ENCODE results near the gene ASPG.

Gene ASPG

DNA sequence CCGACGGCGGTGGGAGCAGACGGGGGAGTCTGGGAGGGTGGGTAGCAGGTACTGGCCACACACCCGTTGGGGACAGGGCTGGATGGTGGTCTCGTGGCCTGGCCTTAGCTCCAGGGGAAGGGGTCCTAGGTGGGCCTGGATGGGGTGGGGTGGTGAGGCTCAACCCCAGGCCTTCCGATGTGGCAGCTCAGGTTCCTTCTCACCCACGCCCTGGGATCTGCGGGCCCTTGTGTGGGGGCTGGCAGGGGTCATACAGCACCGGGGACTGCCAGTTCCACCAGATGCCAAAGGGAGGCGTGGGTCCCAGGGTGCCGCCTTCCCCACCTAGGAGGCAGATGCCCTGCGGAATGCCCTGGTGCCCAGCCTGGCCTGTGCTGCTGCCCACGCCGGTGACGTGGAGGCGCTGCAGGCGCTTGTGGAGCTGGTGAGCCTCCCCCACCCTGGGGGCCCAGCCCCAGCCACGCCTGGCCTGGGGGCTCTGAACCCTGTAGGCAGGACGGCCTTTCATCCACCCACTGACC, 21.0 kb downstream of the ASPG start:
- no peak for DNase-seq

DNA sequence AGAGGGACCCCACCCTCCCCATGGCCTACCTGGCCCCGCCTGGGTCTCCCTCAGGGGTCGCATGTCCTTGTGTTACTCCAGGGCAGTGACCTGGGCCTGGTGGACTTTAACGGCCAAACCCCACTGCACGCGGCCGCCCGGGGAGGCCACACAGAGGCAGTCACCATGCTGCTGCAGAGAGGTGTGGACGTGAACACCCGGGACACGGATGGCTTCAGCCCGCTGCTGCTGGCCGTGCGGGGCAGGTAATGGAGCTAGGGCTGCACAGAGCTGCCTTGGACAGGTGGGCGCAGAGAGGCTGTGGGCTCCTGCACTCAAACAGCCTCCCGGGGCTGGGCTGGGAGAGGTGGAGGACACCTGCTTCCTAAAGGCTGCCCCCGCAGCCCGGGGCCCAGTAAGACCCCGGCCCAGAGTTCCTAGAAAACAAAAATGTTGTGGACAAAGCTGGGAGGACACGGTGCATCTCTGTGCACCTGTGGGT, 21.6 kb downstream of the ASPG start:
- no peak for DNase-seq

DNA sequence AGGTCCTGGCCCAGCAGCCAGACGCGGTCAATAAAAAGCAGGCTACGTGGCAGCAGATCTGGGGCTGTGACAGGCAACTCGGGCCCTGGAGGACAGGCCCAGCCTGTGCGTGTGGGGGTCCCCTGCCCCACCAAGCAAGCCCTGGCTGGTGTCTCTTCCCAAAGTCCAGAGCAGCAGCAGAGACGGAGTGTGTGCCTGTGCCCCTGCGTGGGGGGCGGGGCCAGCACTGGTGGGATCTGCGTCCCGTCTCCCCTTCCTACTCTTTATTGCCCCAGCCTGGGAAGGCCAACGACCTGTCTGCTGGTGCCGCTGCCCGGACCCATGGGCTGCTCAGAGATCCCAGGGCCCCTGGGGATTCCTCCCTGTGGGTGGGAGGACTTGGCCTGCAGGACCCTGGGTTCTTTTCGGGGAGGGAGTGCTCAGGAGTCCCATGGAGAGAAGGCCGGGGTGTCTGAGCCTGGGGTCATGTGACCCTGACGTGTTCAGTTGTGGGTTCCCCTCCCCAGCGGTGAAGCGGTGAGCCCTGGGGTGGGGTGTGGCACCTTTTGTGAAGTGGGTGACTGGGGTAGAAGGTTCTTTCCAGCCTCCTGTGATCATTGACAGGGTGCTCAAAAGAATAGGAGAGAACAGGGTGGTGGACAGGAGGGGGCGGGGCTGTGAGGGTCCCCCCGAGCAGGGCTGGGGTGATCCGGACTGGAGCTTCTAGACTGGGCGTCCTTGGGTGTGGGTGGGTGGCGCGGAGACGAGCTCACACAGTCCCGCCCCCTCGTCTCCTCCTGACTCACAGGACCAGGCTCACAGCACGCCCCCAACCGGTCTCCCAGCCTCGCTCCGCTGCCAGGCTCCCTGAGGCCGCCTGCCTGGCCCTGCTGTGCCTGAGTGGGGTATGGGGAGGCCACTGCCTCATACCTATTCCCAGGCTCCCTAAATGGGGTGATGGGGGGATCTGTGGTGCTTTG, 22.4 kb downstream of the ASPG start:
- DNase-seq = no peak

DNA sequence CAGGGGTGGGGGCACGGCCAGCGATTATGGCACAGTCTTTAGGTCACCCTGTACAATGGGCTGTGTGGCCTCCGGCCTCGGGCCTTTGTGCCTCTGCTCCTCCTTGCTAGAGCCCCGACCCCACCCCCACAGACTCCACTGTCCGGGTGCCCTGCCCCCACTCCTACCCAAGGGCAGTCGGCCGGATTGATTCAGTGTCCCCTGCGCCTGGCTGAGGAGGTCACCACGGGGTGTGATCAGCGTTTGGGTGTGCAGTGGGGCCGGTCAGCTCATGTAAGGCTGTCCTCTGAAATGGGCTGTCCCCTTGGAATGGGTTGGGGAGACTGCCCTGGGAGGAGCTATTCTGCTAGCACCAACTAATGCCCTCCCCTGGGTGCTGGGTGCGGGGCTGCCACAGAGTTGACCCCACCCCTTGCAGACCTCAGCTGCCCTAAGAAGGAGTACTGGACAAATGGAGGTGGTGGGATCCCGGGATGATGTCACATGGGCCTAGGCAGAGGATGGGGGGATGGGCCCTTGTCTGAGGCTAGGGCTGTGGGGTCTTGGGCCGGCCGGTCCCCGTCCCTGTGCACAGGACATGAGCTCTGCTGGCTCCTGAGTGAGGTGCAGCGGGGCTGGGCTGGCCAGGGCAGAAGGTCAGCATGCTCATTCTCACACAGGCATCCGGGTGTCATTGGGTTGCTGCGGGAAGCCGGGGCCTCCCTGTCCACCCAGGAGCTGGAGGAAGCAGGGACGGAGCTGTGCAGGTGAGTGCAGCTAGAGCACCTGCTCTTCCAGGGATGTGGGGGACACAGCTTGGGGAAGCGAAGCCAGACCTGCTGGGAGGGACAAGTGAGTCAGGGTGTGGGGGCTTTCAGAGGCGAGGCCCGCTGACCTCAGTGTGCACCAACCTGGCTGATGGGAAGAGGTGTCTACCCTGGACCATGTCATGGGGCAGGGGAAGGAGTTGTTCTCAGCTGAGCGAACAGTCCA, 23.4 kb downstream of the ASPG start:
- no peak for DNase-seq

DNA sequence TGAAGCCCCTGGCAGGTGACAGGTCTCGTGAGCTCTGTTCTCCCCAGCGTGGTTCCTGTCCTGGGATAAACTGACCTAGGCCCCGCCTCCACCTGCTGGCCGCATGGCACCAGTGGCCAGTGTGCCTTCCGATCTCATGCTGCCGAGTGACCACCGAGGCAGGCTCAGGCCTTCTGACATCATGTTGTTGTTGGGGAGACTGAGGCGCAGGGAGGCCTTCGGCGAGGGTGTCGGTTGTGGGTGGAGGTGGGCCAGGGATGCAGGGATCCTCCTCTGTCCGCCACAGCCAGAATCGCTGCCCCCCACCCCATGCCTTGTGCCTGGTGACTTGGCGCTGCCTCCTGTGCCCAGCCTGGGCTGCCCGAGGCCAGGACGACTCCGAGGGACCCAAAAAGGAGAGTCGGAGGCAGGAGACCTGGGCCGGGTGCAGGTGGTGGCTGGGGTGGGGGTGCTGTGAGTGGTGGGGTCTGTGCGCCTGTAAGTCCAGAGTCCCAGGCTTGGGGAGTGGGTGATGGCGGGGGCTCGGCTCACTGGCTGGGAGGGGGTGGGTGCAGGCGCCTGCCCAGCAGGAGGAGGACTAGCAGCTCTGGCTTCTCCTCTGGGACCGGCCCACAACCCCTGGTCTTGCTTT, 24.3 kb downstream of the ASPG start:
- no peak for DNase-seq

DNA sequence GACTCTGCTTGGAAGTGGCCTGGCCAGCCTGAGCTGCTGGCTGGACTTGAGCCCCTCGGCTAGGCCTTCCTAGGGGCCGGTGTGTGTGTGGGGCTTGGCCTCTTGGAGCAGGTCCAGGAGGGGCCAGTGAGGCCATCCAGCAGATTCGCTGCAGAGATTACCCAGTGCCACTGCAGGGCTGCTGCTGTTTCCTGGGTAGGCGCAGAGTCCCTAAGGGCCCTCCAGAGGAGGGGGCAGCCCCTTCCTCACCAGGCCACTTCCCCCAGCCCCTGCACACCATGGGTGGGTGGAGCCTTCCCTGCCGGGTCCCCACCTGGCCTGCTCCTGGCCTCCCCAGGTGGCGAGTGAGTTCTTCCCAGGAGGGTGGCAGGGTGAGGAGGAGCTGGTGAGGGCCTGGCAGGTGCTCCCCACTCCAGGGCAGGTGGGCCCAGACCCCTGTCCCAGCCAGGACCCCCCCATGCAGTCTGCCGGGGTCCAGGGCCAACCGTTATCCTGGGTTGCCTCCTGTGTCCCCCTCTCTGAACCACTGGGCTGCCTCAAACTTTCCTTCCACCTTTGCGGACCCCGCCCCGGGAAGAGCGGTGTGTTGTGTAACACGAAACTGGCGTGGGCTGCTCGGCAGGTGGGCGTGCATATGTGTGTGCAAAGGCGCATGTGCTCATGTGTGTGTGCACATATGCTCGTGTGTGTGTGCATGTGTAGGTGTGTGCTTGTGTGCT, 25.1 kb downstream of the ASPG start:
- no peak for DNase-seq

DNA sequence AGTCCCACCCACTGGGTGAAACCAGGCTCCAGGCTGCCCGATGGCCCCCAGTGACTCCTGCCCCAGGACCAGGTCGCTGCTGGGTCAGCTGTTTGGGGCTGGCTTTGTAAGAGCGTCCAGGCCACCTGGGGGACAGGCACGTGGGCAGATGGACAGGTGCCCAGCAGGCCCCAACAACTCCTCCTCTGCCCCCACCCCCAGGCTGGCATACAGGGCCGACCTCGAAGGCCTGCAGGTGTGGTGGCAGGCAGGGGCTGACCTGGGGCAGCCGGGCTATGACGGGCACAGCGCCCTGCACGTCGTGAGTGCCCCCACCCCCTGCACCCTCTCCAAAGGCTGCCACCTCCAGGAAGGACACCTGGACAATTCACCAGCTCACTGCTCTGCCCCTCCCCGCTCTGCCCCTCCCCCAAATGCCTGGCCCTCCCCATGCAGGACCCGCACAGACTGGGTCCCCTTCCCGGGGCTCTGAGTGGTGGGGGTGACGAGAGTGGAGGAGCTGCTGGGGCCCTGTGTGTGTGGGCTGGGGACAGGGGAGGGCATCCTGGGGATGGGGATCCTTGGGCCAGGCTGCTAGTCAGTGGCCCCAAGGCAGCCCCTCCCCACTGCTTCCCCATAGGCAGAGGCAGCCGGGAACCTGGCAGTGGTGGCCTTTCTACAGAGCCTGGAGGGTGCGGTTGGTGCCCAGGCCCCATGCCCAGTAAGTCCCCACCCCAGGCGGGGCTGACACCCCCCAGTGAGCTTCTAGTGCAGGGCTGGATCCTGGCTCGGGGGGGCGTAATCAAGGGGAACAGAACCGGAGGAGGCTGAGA, 26.0 kb downstream of the ASPG start:
- DNase-seq = no peak

DNA sequence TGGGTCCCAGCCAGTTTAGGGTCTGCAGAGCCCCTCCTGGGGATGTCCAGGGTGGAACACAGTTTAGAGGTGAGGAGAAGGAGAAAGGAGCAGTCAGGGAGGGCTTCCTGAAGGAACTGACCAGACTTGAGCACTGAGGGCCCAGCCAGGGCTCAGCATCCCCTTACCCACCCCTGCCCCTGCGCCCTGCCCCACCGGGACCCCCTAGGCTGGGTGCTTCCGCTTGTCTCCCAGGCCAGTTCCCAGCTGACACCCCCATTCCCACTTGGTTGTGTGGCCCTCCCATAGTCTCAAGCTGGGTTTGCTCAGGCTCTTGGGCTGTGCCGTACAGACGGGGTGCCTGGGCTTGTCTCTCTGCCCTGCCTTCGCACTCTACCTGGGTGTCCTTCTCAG, 26.6 kb downstream of the ASPG start:
- DNase-seq = no peak

DNA sequence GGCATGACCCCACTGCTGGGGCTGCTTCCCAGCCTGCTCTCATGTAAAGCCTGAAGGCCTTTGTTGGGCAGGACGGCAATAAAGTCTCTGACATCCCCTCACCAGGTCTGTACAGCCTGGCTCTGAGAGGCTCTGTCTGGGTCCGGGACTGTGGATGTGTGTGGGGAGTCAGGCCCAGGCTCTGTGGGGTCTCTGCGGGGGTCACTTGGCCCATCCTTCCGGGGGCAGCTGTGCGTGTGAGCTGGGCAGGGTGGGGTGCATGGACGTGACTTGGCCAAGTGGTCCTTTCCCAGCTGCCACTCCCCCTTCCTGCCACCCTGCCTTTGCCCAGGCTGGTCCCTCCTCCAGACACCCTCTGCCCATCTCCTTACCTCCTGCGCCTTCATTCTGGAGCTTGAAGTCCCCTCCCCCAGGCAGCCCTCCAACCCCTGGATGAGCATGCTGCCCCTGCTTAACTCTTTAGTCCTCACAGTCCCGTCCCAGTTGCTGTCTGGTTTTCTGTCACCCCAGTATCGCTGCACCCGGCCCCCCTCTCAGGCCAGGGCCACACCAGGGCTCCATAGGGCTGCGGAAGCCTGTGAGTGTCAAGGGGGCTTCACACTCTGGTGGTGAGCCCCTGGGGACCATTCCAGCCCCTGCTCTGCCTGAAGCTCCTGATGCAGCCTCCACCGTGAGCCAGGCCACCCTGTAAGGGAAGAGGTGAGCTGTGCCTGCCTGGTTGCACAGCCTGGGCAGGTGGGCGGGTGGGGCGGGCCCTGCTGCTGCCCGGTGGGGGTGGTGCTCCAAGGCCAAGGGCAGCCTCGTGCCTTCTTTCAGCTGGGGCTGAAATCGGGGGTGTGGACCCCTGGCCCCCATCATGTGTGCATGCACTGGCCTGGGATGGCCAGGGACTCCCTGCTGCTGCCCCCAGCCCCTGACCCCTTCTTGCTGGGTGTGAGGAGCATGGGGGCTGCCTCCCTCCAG, 27.4 kb downstream of the ASPG start:
- DNase-seq = no peak

DNA sequence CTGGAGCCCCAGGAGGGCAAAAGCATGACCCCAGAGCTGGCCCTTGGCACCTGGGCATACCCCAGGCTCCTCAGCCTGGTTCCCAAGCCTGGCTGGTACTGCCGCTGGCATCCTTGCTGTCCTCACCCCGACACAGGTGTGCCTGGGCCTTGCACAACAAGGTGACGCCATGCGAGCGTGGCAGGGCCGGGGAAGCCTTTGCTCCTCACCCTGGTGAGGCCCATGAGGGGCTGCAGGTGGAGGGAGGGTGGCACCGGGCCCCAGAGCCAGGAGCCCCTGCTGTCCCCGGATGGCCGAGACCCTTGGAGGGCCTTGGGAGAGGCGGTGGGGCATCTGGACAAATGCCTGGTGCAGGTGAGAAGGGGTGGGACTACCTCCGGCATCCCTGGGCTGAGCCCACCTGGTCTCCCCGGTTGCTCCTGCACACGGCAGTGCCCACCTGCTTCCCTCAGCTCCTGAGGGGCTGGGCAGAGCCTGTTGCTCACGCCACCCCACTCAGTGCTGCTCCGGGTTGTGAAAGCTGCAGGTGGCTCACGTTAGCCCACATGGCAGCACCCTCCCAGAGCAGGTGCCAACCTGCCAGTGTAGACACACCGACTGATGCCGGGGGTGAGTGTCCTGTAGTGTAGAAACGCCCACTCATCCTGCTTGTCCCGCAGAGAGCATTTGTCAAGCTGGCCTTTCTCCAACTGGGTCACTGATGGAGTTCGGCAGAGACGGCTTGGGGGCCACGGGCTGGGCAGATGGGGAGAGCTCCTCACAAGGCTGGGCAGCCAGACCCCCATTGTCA, 28.3 kb downstream of the ASPG start:
- DNase-seq = no peak

DNA sequence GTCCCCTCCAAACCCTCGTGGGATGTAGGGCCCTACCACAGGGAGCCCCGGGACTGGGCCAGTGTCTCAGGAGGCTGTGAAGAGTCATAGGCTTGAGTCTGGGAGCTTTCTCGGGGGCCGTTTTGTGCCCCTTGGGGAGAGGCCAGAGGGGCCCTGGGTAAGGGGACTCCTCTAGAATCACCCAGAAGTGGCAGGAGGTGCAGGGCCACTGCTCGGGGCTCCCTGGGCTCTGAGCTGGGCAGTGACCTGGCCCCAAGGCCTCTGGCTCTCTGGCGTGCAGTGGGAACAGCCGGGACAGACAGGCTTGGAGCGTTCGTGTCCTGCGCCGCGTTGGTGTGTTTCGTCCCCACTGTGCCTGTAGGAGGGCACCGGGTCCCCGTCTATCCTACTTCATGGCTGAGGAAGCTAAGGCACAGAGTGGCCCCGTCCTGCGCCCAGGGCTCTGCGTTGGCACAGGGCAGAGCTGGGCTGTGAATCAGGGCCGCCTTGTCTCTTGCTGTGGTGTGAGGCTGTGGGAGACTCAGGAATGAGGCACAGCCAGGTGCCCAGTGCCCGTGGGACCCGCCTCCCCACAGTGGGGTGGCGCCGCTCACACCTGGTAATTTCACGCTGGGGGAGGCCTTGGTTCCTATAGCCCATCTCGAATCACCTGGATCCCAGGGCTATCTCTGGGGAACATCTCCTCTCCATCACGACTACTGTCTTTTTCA, 29.1 kb downstream of the ASPG start:
- no peak for DNase-seq

DNA sequence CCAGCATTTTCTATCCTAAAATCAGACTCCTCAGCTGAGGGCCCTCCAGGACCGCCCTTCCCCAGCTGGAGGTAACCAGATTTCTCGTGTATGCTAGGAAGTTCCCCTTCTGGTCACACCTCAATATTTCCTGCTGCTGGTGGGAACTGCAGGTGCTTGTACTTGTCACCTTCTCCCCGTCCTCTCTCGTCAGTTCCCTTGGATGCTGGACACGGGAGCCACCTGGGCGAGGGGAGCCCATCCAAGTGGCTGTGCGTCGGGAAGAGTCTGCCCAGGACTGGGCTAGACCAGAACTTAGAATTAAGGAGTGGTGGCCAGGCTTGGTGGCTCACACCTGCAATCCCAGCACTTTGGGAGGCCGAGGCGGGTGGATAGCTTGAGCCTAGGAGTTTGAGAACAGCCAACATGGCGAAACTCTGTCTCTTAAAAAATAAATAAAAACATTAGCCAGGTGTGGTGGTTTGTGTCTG, 29.7 kb downstream of the ASPG start:
- DNase-seq = no peak

DNA sequence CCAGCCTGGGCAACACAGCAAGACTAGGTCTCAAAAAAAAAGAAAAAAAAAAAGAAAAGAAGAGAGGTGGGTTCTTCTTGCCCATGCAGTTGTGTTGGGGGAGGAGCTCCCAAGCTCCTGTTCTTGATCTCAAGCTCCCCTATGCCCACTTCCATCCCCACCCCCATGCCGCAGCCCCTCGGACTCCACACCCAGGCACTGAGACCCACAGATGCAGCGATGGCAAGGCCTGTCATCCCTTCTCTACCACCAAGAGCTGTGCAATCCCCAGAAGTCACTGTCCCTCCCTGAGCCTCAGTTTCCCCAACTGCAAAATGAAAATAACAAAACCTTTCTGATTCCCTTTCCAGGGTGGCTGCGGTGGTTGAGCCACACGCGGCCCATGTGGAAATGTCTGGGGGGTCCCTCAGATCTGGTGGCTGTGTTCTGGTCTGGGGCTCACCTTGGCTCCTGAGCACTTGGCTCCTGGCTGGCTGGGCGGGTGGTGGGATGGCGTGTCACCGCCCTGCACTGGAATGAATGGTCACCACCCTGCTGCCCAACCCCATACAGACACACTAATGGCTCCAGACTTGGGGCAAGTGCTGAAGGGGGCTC, 30.3 kb downstream of the ASPG start:
- no peak for DNase-seq

DNA sequence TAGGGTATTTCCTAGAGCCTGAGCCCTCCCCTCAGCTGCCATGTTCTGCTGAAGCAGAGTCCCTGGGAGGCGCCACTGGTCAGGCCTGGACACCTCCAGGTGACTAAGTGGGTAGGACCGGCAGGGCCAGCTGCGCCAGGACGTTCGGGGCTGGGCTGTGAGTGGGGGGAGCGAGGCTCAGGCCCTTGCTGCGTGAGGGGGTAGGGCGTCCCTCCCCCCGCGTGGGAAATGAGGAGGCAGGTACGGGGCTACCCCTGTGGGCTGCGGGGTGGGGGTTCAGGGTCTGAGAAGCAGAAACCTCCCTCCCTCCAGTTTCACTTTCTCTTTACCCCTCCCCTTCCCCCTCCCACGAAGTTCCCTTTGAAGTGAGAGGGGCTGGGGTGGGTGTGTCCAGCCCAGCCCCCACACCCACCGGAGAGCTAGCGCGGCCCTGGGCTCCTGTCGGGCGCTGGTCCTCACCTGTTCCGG, 30.8 kb downstream of the ASPG start:
- DNase-seq = no peak

DNA sequence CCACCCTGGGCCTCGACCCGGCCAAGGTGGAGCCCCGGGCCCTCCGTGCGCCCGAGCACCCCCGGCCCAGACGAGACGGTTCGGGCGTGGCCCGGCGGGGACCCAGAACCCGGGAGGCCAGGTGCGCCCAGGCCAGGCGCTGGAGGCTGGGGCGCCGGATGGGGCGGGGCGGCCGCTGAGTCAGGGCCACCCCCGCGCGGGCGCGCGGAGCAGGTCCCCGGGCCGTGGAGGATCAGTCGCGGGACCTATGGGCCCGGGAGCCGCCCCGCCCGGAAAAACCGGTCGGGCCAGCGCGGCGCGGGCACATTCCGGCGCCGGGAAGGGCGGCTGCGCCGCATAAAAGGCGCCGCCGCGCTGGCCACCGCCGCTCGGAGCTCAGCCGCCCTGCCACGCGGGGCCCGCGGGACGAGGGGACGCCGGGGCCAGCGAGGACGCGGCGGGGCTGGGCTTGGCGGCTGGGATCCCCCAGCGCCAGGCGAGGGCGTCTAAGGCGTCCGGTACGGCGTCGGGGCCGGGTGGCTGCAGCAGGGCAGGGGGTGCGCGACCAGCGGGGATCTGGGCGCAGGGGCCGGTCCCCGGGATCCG, 31.3 kb downstream of the ASPG start:
- DNase-seq = no peak

DNA sequence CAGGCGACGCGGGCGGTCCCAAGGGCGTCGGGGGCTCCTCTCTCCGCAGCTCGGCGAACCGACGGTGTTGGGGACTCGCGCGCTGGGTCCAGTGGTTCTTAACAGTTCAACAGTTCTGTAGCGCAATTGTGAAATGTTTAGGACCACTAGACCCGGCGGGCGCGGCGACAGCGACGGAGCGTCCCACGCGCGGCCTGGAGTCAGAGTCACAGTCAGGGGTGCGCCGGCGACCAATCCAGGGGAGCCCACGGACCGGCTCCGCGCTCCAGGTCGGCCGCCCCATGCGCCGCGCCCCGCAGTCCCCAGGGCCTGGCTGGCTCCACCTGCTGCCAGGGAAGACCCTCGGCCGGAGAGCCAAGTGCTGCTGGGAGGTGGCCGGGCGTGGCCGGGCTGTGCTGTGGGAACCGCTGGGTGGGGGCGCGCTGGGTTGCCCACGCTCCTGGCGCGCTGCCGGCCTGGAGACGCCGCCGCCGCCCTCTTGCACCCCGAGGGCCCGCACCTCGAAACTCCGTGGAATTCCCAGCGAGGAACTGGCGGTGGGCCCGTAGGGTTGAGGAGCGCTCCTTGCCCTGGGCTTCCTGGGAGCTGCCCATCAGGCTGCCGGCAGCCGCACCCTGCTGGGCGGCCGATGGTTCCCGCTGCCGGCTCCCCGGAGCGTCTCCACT, 32.0 kb downstream of the ASPG start:
- DNase-seq = no peak

Measured in activated naive CD4-positive, alpha-beta T cell (primary cell).